NCI-H82 (cell line): Measurements from ENCODE around the gene PROK1.

Source experiments
- DNase-seq: peaks from one replicate; lab custom pipeline; 2025; lab: John Stamatoyannopoulos, UW

PROK1 gene

GRCh38 chr1:110488867-110489266 is 37.9 kb downstream of the PROK1 start:
- no peak for DNase-seq

- no peak for DNase-seq
These were observed 38.5 kb downstream of the PROK1 start for GRCh38 chr1:110489406-110489805.

DNA sequence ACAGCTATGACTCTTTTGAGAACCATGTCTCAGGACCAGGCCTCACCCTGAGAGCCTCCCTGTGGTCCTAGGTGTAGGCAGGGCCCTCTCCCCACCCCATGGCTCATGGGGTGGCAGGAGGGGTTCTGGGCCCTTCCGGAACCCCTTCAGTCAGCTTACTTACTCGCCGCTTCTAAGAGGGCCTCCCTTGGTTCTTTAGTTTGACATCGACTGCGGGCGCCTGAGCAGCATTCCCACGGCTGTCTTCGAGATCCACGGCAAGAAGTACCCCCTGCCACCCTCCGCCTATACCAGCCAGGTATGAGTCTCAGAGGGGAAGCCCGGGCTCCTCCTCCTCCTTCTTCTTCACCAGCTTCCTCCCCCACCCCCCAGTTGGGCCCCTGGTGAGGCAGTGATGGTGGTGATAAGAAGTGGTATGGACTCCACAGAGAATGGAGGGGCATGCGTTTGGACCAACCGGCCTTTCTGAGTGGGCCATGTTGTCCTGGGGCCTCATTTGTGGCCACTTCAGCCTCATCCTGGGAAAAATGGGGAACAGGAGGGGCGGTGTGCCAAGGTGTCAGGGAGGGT is 39.1 kb downstream of the PROK1 start:
- no peak for DNase-seq

GRCh38 chr1:110490791-110491451 is 40.0 kb downstream of the PROK1 start:
- DNase-seq: no peak

- DNase-seq: no peak
These were observed 41.6 kb downstream of the PROK1 start for GRCh38 chr1:110492573-110492972.

DNA sequence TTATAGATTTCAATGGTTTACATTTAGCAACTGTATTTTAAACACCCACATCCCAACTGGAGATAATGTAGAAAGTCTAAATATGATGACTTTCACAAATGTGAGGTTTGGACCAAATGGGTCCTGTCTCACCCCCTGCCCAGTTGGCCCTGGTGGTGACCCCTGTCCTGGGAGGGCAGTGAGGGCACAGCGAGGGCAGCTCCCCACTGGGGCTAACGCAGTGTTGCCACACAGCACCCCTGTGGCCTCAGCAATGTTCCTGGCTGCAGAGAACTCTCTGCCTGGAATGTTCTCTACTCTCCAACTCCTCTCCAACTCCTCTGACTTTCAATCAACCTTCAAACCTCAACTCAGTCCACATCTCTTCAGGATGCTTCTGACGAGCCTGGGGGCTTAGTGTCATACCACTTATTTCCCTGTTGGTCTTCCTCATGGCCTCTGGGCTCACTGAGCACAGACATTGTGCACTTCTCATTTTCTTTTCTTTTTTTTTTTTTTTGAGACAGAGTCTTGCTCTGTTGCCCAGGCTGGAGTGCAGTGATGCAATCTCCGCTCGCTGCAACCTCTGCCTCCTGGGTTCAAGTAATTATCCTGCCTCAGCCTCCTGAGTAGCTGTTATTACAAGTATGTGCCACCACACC is 42.2 kb downstream of the PROK1 start:
- DNase-seq: no peak

DNA sequence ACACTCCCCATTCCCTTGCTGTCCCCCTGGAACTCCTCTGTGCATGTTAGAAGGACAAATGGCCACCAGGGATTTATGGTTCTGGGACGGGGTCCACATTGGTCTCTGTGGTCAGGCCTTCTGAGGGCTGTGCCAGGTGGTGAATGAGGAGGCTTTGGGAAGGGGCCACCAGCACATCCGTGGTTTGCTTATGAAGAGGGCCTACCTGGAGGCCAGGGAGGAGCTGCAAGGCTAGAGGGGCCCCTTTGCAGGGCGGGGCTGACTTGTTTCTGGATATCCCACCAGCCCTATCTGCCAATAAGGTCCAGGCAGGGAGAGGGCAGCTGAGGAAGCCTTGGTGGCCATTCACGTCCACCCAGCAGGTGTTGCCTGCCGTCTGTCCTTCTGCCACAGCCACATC is 43.1 kb downstream of the PROK1 start:
- DNase-seq: no peak

GRCh38 chr1:110494522-110495406 is 43.8 kb downstream of the PROK1 start:
- DNase-seq: no peak

- peak; percentile 92 for DNase-seq
These were observed 45.1 kb downstream of the PROK1 start for GRCh38 chr1:110495926-110496600.

DNA sequence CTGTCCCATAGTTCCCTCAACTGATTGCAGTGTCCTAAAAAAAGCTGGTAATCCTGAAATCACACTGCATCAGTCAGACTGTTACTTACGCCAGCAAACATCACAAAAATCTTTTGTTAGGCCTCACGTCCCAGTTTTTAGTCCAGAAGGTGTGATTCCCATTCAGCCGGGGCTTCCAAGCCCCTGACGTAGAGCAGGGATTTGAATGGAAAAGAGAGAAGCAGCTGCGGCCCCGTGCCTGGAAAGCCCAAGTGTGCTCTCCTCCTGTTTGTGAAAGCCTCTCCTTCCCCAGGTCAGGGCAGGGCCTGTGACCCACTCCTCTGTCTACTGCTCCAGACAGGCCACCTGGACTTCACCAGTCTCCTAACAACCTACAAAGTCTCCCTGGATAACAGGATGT is 47.3 kb downstream of the PROK1 start:
- DNase-seq: no peak

DNA sequence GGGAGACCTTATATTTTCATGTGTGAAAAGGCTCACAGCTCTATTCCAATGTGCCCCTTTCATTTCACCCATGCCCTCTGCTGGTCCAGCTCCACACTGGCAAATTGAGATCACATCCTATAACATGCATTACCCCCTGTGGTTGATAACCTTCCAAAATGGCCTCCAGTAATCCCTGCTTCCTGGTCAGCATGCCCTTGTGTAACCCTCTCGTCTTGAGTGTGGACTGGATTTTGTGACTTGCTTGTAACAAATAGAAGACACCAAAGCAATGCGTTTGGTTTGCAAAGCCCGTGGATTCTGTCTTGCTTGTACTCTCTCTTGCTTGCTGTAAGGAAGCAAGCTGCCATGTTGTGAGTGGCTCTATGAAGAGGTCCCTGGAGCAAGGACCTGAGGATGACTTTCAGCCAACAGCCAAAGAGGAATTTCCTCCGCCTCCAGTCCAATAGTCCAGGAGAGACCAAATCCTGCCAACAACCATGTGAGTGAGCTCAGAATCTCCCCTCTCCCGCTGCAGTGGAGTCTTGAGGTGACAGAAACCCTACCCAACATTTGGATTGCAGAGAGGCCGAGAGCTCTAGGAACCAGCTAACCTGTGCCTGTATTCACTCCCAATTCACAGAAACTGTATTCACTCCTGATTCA is 50.7 kb downstream of the PROK1 start:
- no peak for DNase-seq

DNA sequence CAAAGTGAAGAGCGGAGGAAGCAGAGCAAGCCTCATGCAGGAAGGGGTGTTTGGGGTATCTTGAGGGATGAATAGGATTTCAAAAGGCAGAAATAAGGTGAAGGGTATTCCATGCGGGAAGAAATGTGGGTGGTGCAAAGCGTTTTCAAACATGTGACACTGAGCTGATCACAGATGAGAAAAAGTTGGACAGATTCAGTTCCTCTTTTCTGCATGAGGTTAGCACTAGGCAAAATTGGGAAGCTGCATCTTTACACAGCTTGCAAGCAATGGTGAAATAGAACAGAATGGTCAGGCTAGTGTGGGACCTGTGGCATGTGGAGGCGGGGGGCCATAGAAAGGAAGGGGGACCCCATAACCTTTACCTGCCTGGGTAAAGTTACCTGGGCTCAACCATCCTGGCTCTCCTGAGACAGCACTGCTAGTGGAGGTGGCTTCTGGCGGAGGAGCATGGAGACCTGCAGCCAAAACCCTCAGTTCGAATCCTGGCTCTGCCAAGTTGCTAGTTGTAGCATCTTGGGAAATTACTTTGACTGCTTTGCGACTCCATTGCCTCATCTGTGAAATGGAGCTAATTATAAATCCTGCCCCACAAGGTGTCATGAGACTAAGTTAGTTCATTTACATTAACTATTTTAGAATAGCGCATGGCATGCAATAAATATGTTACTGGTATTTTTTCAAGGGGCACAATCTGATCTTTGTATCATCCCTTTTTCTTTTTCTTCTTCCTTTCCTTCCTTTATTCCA is 51.6 kb downstream of the PROK1 start:
- DNase-seq: no peak

DNA sequence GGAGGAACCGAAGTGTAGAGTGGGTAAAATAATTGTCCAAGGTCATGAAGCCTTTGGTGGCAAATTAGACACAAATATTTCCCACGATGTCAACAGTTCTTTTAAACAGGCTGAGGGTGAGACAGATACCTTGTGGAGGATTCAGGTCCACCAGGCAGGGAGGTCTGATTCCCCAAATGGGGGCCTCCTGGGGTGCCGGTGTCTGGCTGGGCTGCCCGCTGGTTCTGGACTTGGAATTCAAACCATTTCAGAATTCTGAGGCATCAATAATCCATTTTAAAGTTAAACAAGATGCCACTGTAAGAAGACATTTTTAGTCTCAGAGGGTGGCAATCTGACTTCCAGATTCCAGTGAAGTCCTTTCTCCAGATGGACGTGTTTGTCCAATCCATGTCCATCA is 52.5 kb downstream of the PROK1 start:
- DNase-seq: no peak

GRCh38 chr1:110504226-110504625 is 53.3 kb downstream of the PROK1 start:
- DNase-seq: no peak

DNA sequence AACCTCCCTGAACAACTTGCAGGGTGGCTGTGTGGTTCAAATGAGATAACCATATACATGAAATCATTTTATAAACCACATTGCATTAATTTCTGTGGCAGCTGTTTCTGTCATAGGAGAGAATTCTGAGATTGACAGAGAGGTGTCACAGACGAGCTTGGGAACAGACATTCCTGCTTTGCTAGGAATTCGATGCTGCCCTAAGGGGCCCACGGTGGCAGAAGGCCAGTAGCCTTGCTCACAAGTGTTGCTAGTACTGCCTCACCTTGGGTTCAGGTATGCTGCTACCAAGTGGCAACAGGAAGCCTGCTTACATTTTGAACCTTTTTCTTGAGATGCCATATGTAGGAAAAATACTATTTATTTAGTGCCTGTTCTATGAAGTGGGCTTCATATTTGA is 54.6 kb downstream of the PROK1 start:
- no peak for DNase-seq

DNA sequence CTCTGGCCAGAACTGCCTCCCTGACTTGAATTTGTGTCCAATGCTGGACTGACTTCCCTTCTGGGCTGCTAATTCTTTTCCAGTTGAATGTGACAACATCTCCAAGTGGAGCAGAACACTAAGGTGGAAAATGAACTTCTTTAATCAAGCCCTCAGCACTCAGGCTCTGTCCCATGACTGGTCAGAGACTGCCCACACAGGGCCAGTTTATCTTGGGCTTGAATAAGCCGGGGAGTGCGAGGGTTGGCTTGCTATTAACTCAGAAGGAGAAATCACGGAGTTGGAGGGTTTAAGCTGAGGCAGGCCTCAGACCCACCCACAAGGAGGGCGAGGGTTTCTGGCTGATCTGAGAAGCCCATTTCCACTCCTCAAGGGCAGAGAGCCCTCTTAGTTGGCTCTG is 55.6 kb downstream of the PROK1 start:
- DNase-seq: no peak
